Activated CD4-positive, alpha-beta memory T cell treated with anti-CD3 and anti-CD28 coated beads for 36 hours (primary cell): ENCODE measurements around the gene SALL3. TPM values are rescaled to one million over a fixed set of nuclear protein-coding genes. Genes with fewer than 3 reads are reported as not detected.

ENCODE experiments used
- CTCF ChIA-PET: fragments of 350-600 bp; sonication (Branson Sonifier 250); formaldehyde crosslinking; loops from one replicate; lab custom pipeline; 2021; ENCODE audit warnings: antibody characterized with exemption, inconsistent platforms; lab: Charles Lee
- POLR2A ChIA-PET: fragments of 350-600 bp; sonication (Branson Sonifier 250); formaldehyde crosslinking; loops from one replicate; lab custom pipeline; 2021; ENCODE audit warnings: antibody characterized with exemption; lab: Charles Lee
- DNase-seq: peaks from one replicate; pipeline ENCODE4 v3.0.0-alpha.2; 2020
- H3K27ac Mint-ChIP-seq: one replicate; pipeline ENCODE4 v1.8.0; 2021; ENCODE audit warnings: mixed read lengths
- H3K27me3 Mint-ChIP-seq: one replicate; pipeline ENCODE4 v1.8.0; 2021; ENCODE audit warnings: mixed read lengths
- H3K36me3 Mint-ChIP-seq: one replicate; pipeline ENCODE4 v1.8.0; 2021; ENCODE audit warnings: mixed read lengths
- H3K4me1 Mint-ChIP-seq: one replicate; pipeline ENCODE4 v1.8.0; 2021; ENCODE audit warnings: low read depth, mixed read lengths
- H3K4me3 Mint-ChIP-seq: one replicate; pipeline ENCODE4 v1.8.0; 2021; ENCODE audit warnings: mild to moderate bottlenecking, mixed read lengths
- H3K9me3 Mint-ChIP-seq: one replicate; pipeline ENCODE4 v1.8.0; 2021; ENCODE audit warnings: mixed read lengths
- intact Hi-C: fragments of 100-400 bp; cut with micrococcal nuclease; formaldehyde crosslinking; loops from one replicate; pipeline ENCODE4 v1.15.1; 2023
- total RNA-seq, 2 experiments: library from RNA; stranded (reverse); gene quantifications; one replicate each; pipeline ENCODE4 v1.2.3, GENCODE V29; 2021

Gene SALL3
- total RNA-seq, 2 experiments from 2014 or later, result not detected

GRCh38 chr18:78967692-78968091 is 11.9 kb upstream of the SALL3 start:
- ChIA-PET CTCF (no interaction called here), POLR2A (no interaction called here)
- intact Hi-C loops, result no loop called here
- no peak for DNase-seq
- Mint-ChIP-seq H3K27ac (no peak overlapping the region), H3K9me3 (peaks cover 7% of the 10 kb centered on the region), H3K36me3 (no peaks in the 10 kb centered on the region), H3K4me1 (no peaks in the 10 kb centered on the region), H3K4me3 (no peak overlapping the region), H3K27me3 (peaks cover 23% of the 10 kb centered on the region)

- CTCF ChIA-PET, result no interaction called here
- H3K4me3 Mint-ChIP-seq, result no peak overlapping the region
- H3K4me1 Mint-ChIP-seq, result no peaks in the 10 kb centered on the region
- no peaks in the 10 kb centered on the region for H3K36me3 Mint-ChIP-seq
- no peak overlapping the region for H3K27ac Mint-ChIP-seq
- no peak for DNase-seq
- POLR2A ChIA-PET, result no interaction called here
- intact Hi-C loops, result no loop called here
- H3K27me3 Mint-ChIP-seq, result peaks cover 28% of the 10 kb centered on the region
- H3K9me3 Mint-ChIP-seq, result no peaks in the 10 kb centered on the region
Measured at GRCh38 chr18:78969574-78970315, 9.9 kb upstream of the SALL3 start.

- CTCF ChIA-PET, result no interaction called here
- no peak for DNase-seq
- Mint-ChIP-seq H3K27ac (no peak overlapping the region), H3K36me3 (no peaks in the 10 kb centered on the region), H3K9me3 (no peaks in the 10 kb centered on the region), H3K27me3 (peaks cover 38% of the 10 kb centered on the region), H3K4me3 (no peak overlapping the region), H3K4me1 (no peaks in the 10 kb centered on the region)
- intact Hi-C loops, result no loop called here
- POLR2A ChIA-PET, result no interaction called here
Measured at GRCh38 chr18:78970774-78971333, 8.8 kb upstream of the SALL3 start.

- H3K27me3 Mint-ChIP-seq, result peaks cover 45% of the 10 kb centered on the region
Measured at GRCh38 chr18:78971511-78972245, 7.9 kb upstream of the SALL3 start.

GRCh38 chr18:78972385-78972918 is 7.2 kb upstream of the SALL3 start:
- H3K27me3 Mint-ChIP-seq, result peaks cover 52% of the 10 kb centered on the region
- peaks cover 3% of the 10 kb centered on the region for H3K4me1 Mint-ChIP-seq
- POLR2A ChIA-PET, result no interaction called here
- CTCF ChIA-PET, result no interaction called here
- DNase-seq, result no peak
- no peaks in the 10 kb centered on the region for H3K9me3 Mint-ChIP-seq
- no peak overlapping the region for H3K27ac Mint-ChIP-seq
- H3K4me3 Mint-ChIP-seq, result no peak overlapping the region
- no peaks in the 10 kb centered on the region for H3K36me3 Mint-ChIP-seq
- intact Hi-C loops, result no loop called here

More at GRCh38 chr18:78971511-78972245, 7.9 kb upstream of the SALL3 start:
- intact Hi-C loops, result no loop called here
- no peaks in the 10 kb centered on the region for H3K4me1 Mint-ChIP-seq
- no peak for DNase-seq
- H3K9me3 Mint-ChIP-seq, result no peaks in the 10 kb centered on the region
- no peak overlapping the region for H3K27ac Mint-ChIP-seq
- ChIA-PET POLR2A (no interaction called here), CTCF (no interaction called here)
- no peak overlapping the region for H3K4me3 Mint-ChIP-seq
- H3K36me3 Mint-ChIP-seq, result no peaks in the 10 kb centered on the region

GRCh38 chr18:78972930-78973331 is 6.7 kb upstream of the SALL3 start:
- Mint-ChIP-seq H3K4me1 (peaks cover 3% of the 10 kb centered on the region), H3K27me3 (peaks cover 55% of the 10 kb centered on the region), H3K27ac (no peak overlapping the region), H3K36me3 (no peaks in the 10 kb centered on the region), H3K9me3 (no peaks in the 10 kb centered on the region), H3K4me3 (no peak overlapping the region)
- DNase-seq, result no peak
- CTCF ChIA-PET, result no interaction called here
- POLR2A ChIA-PET, result no interaction called here
- intact Hi-C loops, result no loop called here

GRCh38 chr18:78973357-78974083 is 6.1 kb upstream of the SALL3 start:
- H3K27ac Mint-ChIP-seq, result no peak overlapping the region
- intact Hi-C loops, result no loop called here
- H3K36me3 Mint-ChIP-seq, result no peaks in the 10 kb centered on the region
- no peak for DNase-seq
- ChIA-PET CTCF (no interaction called here), POLR2A (no interaction called here)
- no peak overlapping the region for H3K4me3 Mint-ChIP-seq
- peaks cover 4% of the 10 kb centered on the region for H3K4me1 Mint-ChIP-seq
- H3K27me3 Mint-ChIP-seq, result peaks cover 58% of the 10 kb centered on the region
- H3K9me3 Mint-ChIP-seq, result no peaks in the 10 kb centered on the region

GRCh38 chr18:78974115-78974761 is 5.4 kb upstream of the SALL3 start:
- POLR2A ChIA-PET, result no interaction called here
- intact Hi-C loops, result no loop called here
- CTCF ChIA-PET, result no interaction called here
- no peak for DNase-seq
- Mint-ChIP-seq H3K4me3 (no peak overlapping the region), H3K4me1 (peaks cover 5% of the 10 kb centered on the region), H3K27ac (no peak overlapping the region), H3K36me3 (no peaks in the 10 kb centered on the region), H3K27me3 (peaks cover 59% of the 10 kb centered on the region), H3K9me3 (no peaks in the 10 kb centered on the region)

- POLR2A ChIA-PET, result no interaction called here
- no peak overlapping the region for H3K4me3 Mint-ChIP-seq
- no peak overlapping the region for H3K27ac Mint-ChIP-seq
- no peaks in the 10 kb centered on the region for H3K36me3 Mint-ChIP-seq
- H3K4me1 Mint-ChIP-seq, result peaks cover 5% of the 10 kb centered on the region
- intact Hi-C loops, result no loop called here
- CTCF ChIA-PET, result interaction anchor here (0.7 to 0.8 kb wide), 2 partner anchors 9 to 11 kb away, joined by 3 read pairs; no protein-coding TSS in a partner anchor
- DNase-seq, result no peak
- peaks cover 59% of the 10 kb centered on the region for H3K27me3 Mint-ChIP-seq
- H3K9me3 Mint-ChIP-seq, result no peaks in the 10 kb centered on the region
Measured at GRCh38 chr18:78975292-78975691, 4.3 kb upstream of the SALL3 start.

- POLR2A ChIA-PET, result no interaction called here
- no peak overlapping the region for H3K4me3 Mint-ChIP-seq
- H3K36me3 Mint-ChIP-seq, result no peaks in the 10 kb centered on the region
- CTCF ChIA-PET, result interaction anchor here (0.7 to 0.8 kb wide), 2 partner anchors 9 to 11 kb away, joined by 3 read pairs; no protein-coding TSS in a partner anchor
- H3K9me3 Mint-ChIP-seq, result no peaks in the 10 kb centered on the region
- no peak overlapping the region for H3K27ac Mint-ChIP-seq
- no peak for DNase-seq
- H3K27me3 Mint-ChIP-seq, result peaks cover 56% of the 10 kb centered on the region
- peaks cover 5% of the 10 kb centered on the region for H3K4me1 Mint-ChIP-seq
- intact Hi-C loops, result no loop called here
Measured at GRCh38 chr18:78975699-78976335, 3.8 kb upstream of the SALL3 start.
